GM18499 (cell line): Measurements from ENCODE around the gene TBPL2.

Experiments
- ATAC-seq: cut with Tn5 transposase; IDR thresholded peaks from one replicate; pipeline ENCODE4 v1.9.1; 2021; ENCODE audit warnings: moderate number of reproducible peaks; ENCODE audit not compliant: insufficient read depth, unreplicated experiment

Gene TBPL2

GRCh38 chr14:55373784-55374705, 66.4 kb downstream of the TBPL2 start:
- no peak for ATAC-seq

GRCh38 chr14:55372825-55373224, 67.6 kb downstream of the TBPL2 start:
- ATAC-seq, result no peak

- ATAC-seq, result no peak
Observed at GRCh38 chr14:55372423-55372822, 68.0 kb downstream of the TBPL2 start.

GRCh38 chr14:55370883-55371455, 69.4 kb downstream of the TBPL2 start:
- ATAC-seq, result no peak

- no peak for ATAC-seq
Observed at GRCh38 chr14:55366271-55366670, 74.1 kb downstream of the TBPL2 start.
